ENCODE measurements around the gene SAMD11. TPM values are rescaled to one million over a fixed set of nuclear protein-coding genes. Genes with fewer than 3 reads are reported as not detected.
A peak's percentile ranks its signal among the peaks of the same experiment; 100 is the strongest.
"Not testable (repeated sequence)": the region's sequence is repeated elsewhere in the genome, so short reads cannot be mapped to it uniquely, and the experiment has no call there.

SAMD11 gene
- total RNA-seq, 1 experiment from 2014 or later: 0.54 TPM

DNA sequence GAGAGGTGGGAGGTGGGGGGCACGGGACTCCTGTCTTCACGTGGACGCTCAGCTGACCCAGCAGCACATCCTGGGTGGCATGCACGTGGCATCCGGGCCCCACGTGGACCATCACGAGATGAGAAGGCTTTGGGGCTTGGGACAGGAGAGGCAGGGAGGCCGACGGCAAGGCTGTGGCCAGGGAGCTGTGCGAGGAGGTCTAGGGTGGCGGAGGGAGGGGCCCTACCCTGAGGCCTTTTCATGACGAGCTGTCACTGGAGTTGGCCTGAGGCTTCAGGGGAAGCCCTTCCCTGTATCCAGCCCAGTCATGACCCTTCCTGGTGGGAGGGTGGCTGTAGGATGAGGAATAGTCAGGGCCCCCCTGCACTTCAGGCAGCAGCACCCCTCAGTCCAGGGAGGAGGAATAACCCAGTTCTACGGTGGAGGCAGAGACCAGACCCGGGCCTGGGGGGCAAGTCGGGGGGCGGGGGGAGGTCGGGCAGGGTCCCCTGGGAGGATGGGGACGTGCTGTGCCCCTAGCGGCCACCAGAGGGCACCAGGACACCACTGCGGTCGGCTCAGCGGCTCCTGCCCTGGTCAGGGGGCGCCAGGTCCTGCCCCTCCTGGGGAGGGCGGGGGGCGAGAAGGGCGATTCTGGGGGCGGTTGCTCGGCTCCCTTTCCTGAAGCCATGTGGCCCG is 60.2 kb downstream of the SAMD11 start:
- BruUV-seq (replicated peaks): no TSS peak
- intact Hi-C loops (cut with micrococcal nuclease; ENCODE audit: unreplicated experiment): no loop called here
- H3K27me3 Mint-ChIP-seq (ENCODE audit: unreplicated experiment): peaks cover 44% of the 10 kb centered on the region

DNA sequence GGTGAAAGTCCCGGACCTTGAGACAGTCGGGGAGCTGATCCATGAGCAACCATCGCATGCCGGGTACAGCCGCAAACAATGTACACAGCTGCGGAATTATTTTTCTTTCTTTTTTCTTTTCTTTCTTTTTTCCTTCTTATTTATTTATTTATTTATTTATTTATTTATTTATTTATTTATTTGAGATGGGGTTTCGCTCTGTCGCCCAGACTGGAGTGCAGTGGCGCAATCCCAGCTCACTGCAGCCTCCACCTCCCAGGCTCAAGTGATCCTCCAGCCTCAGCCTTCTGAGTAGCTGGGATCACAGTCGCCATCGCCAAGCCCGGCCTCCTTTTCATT is 60.7 kb downstream of the SAMD11 start:
- intact Hi-C loops (cut with micrococcal nuclease; ENCODE audit: unreplicated experiment): no loop called here
- H3K4me3 Mint-ChIP-seq (ENCODE audit: low read depth, unreplicated experiment): no peak overlapping the region
- H3K9me3 Mint-ChIP-seq (ENCODE audit: low read depth, unreplicated experiment): no peaks in the 10 kb centered on the region
- H3K27ac Mint-ChIP-seq (ENCODE audit: unreplicated experiment): no peak overlapping the region
- CTCF ChIA-PET: interaction anchor here (0.7 to 2.9 kb wide), 2 partner anchors 18 to 79 kb away, joined by 3 to 9 read pairs; no protein-coding TSS in a partner anchor
- no peaks in the 10 kb centered on the region for H3K4me1 Mint-ChIP-seq (ENCODE audit: low read depth, unreplicated experiment)
- no TSS peak for BruUV-seq (replicated peaks)
- no peak for DNase-seq
- no peaks in the 10 kb centered on the region for H3K36me3 Mint-ChIP-seq (ENCODE audit: insufficient read depth, unreplicated experiment)
- peaks cover 49% of the 10 kb centered on the region for H3K27me3 Mint-ChIP-seq (ENCODE audit: unreplicated experiment)
- TF ChIP-seq, protein P1, sequence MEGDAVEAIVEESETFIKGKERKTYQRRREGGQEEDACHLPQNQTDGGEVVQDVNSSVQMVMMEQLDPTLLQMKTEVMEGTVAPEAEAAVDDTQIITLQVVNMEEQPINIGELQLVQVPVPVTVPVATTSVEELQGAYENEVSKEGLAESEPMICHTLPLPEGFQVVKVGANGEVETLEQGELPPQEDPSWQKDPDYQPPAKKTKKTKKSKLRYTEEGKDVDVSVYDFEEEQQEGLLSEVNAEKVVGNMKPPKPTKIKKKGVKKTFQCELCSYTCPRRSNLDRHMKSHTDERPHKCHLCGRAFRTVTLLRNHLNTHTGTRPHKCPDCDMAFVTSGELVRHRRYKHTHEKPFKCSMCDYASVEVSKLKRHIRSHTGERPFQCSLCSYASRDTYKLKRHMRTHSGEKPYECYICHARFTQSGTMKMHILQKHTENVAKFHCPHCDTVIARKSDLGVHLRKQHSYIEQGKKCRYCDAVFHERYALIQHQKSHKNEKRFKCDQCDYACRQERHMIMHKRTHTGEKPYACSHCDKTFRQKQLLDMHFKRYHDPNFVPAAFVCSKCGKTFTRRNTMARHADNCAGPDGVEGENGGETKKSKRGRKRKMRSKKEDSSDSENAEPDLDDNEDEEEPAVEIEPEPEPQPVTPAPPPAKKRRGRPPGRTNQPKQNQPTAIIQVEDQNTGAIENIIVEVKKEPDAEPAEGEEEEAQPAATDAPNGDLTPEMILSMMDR (IDR thresholded peaks at IDR 0.05; ENCODE audit: unreplicated experiment): peak; percentile 8

More for the DNA sequence above, 60.2 kb downstream of the SAMD11 start:
- Mint-ChIP-seq H3K4me1 (ENCODE audit: low read depth, unreplicated experiment) (no peaks in the 10 kb centered on the region), H3K9me3 (ENCODE audit: low read depth, unreplicated experiment) (no peaks in the 10 kb centered on the region), H3K27ac (ENCODE audit: unreplicated experiment) (no peak overlapping the region), H3K36me3 (ENCODE audit: insufficient read depth, unreplicated experiment) (no peaks in the 10 kb centered on the region), H3K4me3 (ENCODE audit: low read depth, unreplicated experiment) (peak overlapping the region; percentile 26)
- DNase-seq: peak; percentile 57
- TF ChIP-seq, protein P1 (IDR thresholded peaks at IDR 0.05; ENCODE audit: unreplicated experiment): peak; percentile 97
- CTCF ChIA-PET: interaction anchor here (0.7 to 2.9 kb wide), 2 partner anchors 18 to 80 kb away, joined by 3 to 9 read pairs; no protein-coding TSS in a partner anchor

DNA sequence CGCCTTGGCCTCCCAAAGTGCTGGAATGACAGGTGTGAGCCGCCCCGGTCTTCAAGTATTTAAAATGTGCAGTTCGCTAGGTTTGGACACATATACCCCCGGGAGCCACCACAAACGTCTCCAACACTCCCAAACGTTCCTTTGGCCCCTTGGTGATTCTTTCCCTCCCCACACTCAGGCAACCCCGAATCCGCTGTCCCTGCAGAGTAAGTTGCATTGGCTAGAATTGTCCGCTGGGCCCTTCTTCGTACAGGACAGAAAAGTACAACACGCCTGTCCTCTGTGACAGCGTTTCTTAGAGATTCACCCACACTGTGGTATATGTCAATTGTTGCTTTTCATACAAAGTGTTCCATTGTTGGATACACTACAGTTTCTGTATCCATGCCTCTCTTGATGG is 61.4 kb downstream of the SAMD11 start:
- peaks cover 52% of the 10 kb centered on the region for H3K27me3 Mint-ChIP-seq (ENCODE audit: unreplicated experiment)
- no peaks in the 10 kb centered on the region for H3K4me1 Mint-ChIP-seq (ENCODE audit: low read depth, unreplicated experiment)
- H3K9me3 Mint-ChIP-seq (ENCODE audit: low read depth, unreplicated experiment): no peaks in the 10 kb centered on the region
- no peak overlapping the region for H3K4me3 Mint-ChIP-seq (ENCODE audit: low read depth, unreplicated experiment)
- TF ChIP-seq, protein P1 (IDR thresholded peaks at IDR 0.05; ENCODE audit: unreplicated experiment): no peak
- H3K36me3 Mint-ChIP-seq (ENCODE audit: insufficient read depth, unreplicated experiment): no peaks in the 10 kb centered on the region
- DNase-seq: no peak
- H3K27ac Mint-ChIP-seq (ENCODE audit: unreplicated experiment): no peak overlapping the region
- CTCF ChIA-PET: interaction anchor here (2.9 kb wide), 1 partner anchor 79 kb away, joined by 9 read pairs; no protein-coding TSS in a partner anchor
- intact Hi-C loops (cut with micrococcal nuclease; ENCODE audit: unreplicated experiment): no loop called here
- no TSS peak for BruUV-seq (replicated peaks)

DNA sequence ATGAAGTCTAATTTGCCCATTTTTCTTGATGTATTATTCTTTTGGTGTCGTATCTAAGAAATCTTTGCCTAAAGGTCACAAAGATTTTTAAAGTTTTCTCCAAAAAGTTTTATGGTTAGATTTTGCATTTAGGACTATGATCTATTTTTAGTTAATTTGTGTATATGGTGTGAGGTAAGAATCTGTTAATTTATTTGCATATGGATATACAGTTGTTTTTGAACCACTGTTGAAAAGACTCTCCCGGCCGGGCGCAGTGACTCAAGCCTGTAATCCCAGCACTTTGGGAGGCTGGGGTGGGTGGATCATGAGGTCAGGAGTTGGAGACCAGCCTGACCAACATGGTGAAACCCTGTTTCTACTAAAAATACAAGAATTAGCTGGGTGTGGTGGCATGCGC is 64.3 kb downstream of the SAMD11 start:
- intact Hi-C loops (cut with micrococcal nuclease; ENCODE audit: unreplicated experiment); BruUV-seq (replicated peaks): not testable (repeated sequence)
- H3K27me3 Mint-ChIP-seq (ENCODE audit: unreplicated experiment): peaks cover 40% of the 10 kb centered on the region

DNA sequence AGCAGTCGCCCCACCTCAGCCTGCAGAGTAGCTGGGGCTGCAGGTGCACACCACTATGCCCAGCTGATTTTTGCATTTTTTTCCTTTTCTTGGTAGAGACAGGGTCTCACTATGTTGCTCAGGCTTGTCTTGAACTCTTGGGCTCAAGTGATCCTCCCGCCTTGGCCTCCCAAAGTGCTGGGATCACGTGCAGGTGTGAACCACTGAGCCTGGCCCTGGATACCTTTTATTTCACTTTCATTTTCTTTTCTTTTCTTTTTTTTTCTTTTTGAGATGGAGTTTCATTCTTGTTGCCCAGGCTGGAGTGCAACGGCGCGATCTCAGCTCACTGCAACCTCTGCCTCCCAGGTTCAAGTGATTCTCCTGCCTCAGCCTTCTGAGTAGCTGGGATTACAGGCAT is 67.6 kb downstream of the SAMD11 start:
- CTCF ChIA-PET; H3K27ac Mint-ChIP-seq (ENCODE audit: unreplicated experiment); H3K4me1 Mint-ChIP-seq (ENCODE audit: low read depth, unreplicated experiment); H3K9me3 Mint-ChIP-seq (ENCODE audit: low read depth, unreplicated experiment); H3K36me3 Mint-ChIP-seq (ENCODE audit: insufficient read depth, unreplicated experiment); BruUV-seq (replicated peaks); intact Hi-C loops (cut with micrococcal nuclease; ENCODE audit: unreplicated experiment); H3K4me3 Mint-ChIP-seq (ENCODE audit: low read depth, unreplicated experiment); DNase-seq: not testable (repeated sequence)
- peaks cover 19% of the 10 kb centered on the region for H3K27me3 Mint-ChIP-seq (ENCODE audit: unreplicated experiment)

More for the DNA sequence above, 64.3 kb downstream of the SAMD11 start:
- H3K9me3 Mint-ChIP-seq (ENCODE audit: low read depth, unreplicated experiment); H3K36me3 Mint-ChIP-seq (ENCODE audit: insufficient read depth, unreplicated experiment); DNase-seq; H3K27ac Mint-ChIP-seq (ENCODE audit: unreplicated experiment); CTCF ChIA-PET; H3K4me1 Mint-ChIP-seq (ENCODE audit: low read depth, unreplicated experiment); H3K4me3 Mint-ChIP-seq (ENCODE audit: low read depth, unreplicated experiment): not testable (repeated sequence)
